ENCODE results near the gene DSC2. TPM values are rescaled to one million over a fixed set of nuclear protein-coding genes. Genes with fewer than 3 reads are reported as not detected.
"Not testable (repeated sequence)": the region's sequence is repeated elsewhere in the genome, so short reads cannot be mapped to it uniquely, and the experiment has no call there.

The DSC2 gene
- 0.02 TPM for polyA plus RNA-seq (2013, experiment 1 of 2; ENCODE audit: insufficient read length)
- 0.31 TPM for polyA plus RNA-seq (2013, experiment 2 of 2; ENCODE audit: insufficient read length)

- DNase-seq: no peak
Observed at GRCh38 chr18:31102025-31102684, at the start of gene DSC2. Gene DSC2, minus strand, starts transcription at chr18:31102421. Its CDS starts 450 bp downstream, at chr18:31101971.

DNA sequence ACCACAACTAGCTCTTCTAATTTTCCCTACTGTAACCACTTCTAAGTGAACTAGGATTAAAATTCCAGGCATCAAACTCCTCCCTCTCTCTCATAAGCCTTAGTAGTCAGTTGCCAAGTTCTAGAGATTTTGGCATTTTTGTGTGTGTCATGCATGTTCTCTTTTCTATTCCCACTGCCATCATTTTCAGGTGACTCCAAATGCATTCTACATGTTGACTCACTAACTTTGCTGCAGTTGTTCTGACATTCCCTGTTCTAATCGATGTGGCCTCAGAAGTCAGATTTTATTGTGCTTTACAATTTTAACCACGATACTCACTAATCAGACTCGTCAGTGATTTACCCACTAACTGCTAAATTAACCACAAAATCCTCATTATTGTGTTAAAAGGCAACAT, 47.1 kb upstream of the DSC2 start:
- no peak for DNase-seq

DNA sequence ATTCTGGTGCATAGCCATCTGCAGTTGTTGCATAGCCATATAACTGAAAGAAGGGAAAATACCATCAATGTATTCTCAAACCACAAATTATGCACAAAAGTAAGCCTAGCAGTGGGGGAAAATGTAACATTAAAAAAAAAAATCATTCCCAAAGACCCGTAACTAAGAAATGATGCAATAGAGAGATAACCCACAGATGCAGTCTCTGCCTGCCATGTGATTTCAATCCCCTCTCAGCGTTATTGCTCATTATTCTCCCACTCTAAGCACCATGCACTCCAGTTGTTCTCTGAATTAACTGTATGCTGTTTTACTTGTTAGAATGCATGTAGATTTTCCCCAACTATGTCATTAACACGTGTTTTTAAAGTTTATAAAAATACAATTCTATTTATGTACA, 46.4 kb upstream of the DSC2 start:
- DNase-seq: no peak

DNA sequence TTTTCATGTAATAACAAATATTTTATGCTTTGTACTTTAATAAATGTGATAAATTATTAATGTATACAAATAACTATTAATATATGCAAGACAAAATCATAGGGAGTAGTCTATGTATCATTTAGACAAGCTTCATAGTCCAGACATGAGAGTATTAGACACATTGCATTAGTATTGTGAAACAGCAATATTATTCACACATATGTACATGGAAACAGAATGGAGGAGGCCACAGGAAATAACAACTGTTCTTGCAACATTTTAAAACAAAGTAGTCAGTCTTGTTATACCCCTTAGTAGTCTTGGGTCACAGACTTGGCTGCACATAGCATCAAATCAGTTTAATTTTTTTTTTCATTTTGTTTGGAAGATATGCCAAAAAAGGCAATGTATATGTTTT, 44.6 kb upstream of the DSC2 start:
- DNase-seq: no peak

DNA sequence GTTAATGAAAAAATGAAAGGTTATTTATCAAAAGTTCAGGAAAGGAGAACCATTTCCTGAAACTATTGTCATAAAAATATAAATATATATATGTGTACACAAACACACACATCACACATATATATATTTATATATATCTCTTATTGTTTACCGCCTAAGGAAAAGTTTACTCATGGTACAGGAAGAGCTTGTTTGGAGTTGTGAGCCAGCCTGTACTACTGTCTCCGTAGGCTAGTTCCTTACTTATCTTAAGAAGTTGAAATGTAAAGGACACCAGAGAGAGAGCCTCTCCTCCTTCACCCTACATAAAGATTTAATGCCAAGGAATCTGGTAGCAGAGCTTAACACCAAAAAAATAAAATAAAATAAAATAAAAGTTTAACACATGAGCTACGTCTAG, 40.8 kb upstream of the DSC2 start:
- DNase-seq: no peak

- DNase-seq: no peak
Observed at GRCh38 chr18:31138709-31139108, 36.5 kb upstream of the DSC2 start.

- DNase-seq: no peak
Observed at GRCh38 chr18:31134988-31135529, 32.8 kb upstream of the DSC2 start.

DNA sequence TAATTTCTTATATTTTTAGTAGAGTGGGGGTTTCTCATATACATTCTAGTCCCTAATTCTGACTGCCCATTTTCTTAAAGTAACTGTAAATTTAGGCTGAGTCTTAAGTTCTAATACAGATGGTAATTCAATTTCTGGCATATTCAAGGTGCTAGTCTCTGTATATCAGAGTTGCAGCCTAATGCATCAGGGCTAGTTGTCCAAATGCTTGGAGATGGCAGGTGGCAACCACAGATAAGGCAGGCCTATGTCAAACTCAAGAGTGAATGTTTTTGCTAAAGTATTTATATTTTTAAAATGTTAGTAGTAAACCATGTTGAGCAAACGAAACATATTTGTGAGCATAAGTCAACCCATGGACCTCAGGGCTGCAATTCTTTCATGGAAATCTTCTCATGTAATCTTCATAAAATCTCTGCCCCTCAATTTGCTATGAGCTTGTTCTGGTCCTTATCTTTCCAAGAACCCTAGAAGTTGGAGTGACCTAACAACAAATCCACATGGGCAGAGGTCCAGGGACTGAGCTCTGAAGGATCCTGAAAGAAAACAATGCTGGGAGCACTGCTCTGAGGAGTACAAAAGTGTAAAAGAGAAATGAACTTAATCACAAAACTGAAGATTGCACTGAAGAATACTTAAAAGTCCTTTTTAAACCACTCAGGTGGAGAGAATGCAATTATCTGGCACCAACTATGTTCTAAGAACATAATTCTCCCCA, 27.3 kb upstream of the DSC2 start:
- DNase-seq: no peak

- no peak for DNase-seq
Observed at GRCh38 chr18:31125878-31126277, 23.7 kb upstream of the DSC2 start.

DNA sequence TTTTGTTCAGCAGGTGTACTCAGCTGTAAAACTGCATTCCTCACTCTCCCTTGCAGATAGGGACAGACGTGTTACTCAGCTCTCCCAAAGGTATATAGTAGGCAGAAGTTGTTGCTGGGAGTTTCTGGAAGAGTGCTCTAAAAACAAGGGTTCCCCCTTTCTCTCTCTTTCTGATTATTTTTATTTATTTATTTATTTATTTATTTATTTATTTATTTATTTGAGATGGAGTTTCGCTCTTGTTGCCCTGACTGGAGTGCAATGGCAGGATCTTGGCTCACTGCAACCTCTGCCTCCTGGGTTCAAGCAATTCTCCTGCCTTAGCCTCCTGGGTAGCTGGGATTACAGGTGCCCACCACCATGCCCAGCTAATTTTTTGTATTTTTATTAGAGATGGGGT, 20.9 kb upstream of the DSC2 start:
- DNase-seq: not testable (repeated sequence)

DNA sequence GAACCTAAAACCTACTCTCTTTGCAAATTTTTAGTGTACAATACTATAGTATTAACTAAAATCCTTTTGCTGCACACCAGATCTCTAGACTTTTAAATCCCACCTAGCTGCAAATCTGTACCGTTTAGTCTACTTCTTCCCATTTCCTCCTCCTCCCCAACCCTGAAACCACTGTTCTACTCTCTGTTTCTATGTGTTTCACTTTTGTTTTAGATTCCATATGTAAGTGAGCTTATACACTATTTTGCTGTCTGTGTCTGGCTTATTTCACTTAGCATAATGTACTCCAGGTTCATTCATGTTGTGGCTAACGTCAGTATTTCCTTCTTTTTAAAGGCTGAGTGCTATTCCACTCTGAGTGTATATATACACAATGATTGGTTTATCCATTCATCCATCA, 18.4 kb upstream of the DSC2 start:
- no peak for DNase-seq

GRCh38 chr18:31116853-31117595, 14.8 kb upstream of the DSC2 start:
- DNase-seq: no peak

GRCh38 chr18:31112804-31113203, 10.6 kb upstream of the DSC2 start:
- no peak for DNase-seq

GRCh38 chr18:31105733-31106132, 3.5 kb upstream of the DSC2 start:
- DNase-seq: no peak

DNA sequence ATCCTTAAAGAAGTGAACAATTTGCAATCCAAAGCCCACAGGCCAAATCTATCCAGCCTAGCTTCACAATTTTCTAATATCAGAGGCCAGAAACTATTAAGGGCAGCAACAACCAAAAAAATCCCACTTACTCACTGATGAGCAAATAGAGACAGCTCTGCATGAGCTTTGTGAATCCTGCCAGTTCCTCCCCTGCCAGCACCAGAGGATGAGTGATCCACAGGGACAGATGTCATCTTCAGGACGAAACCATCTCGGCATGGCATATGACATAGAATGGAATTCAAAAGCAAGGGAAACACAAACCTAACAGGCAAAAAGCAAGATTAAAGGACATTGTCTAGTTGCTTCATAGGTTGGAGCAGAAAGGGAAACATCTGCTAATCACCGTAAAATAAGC, 2.2 kb upstream of the DSC2 start:
- no peak for DNase-seq

GRCh38 chr18:31103423-31103822, 1.2 kb upstream of the DSC2 start:
- no peak for DNase-seq

GRCh38 chr18:31102941-31103340, 720 bp upstream of the DSC2 start:
- DNase-seq: no peak

GRCh38 chr18:31101183-31102024, 817 bp downstream of the DSC2 start:
- no peak for DNase-seq

- no peak for DNase-seq
Observed at GRCh38 chr18:31100436-31101182, 1.6 kb downstream of the DSC2 start.

- DNase-seq: no peak
Observed at GRCh38 chr18:31099450-31100230, 2.6 kb downstream of the DSC2 start.

DNA sequence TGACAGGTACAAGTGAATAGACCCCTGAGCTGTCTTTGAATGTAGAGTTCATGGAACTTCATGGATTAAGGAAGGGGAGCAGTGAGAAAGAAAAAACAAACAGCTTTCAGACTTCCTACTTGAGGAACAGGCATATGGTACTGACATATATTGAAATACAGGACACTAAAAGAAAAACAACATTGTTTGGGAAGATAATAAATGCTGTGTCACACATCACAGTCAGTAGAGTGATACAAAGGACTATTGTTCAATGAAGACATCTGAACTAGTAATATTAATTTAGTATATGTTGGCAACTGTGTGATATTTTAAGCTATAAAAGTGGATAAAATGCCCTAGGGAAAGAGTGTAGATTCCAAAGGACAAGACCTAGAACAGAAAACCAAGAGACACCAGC, 3.3 kb downstream of the DSC2 start:
- no peak for DNase-seq
